ENCODE results near the gene MEF2C.
A peak's percentile ranks its signal among the peaks of the same experiment; 100 is the strongest.

The MEF2C gene

DNA sequence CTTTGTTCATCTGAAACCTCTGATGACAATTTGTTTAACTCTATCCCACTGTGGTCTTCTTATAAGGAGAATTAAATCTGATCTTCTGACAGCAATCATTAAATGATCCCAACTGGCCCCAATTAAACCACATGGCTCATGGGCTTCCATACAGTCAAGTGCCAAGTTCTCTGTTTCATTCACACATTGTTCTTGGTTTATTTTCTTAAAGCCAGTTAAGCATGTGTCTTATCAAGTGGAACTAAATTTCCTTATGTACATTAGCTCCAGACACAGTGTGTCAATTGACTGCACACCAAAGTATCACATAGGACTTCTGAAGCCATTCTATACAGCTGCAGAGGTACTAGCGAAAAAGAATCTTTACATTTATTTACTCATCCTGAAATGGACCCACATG lies 51.2 kb downstream of the MEF2C start:
- DNase-seq (ENCODE audit: low read depth), result no peak
- TF ChIP-seq CTCF (conservative IDR thresholded peaks at IDR 0.05; ENCODE audit: low read depth, low read length), result no peak
- no peak overlapping the region for H3K4me3 ChIP-seq (ENCODE audit: low read depth, low read length)

- DNase-seq (ENCODE audit: low read depth), result no peak
- no peak overlapping the region for H3K4me3 ChIP-seq (ENCODE audit: low read depth, low read length)
- no peak for TF ChIP-seq CTCF (conservative IDR thresholded peaks at IDR 0.05; ENCODE audit: low read depth, low read length)
Measured at GRCh38 chr5:88830567-88830966, 52.4 kb downstream of the MEF2C start.

DNA sequence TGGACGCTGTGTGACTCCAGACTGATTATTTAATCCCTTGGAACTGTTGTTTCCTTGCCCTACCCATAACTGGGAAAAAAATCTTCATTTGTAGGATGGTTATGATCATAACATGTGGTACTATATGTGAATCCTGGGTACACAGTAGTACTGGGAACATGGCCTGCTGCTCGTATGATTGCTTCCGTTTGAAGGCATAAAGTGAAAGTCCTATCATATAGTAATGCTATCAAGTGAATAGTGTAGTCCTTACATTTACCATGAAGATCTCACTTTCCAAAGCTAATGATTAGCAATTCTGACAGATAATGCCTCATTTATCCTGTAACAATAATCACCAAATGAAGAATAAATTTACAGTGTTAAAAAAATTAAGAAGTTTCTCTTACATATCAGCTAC lies 53.2 kb downstream of the MEF2C start:
- no peak for TF ChIP-seq CTCF (conservative IDR thresholded peaks at IDR 0.05; ENCODE audit: low read depth, low read length)
- no peak overlapping the region for H3K4me3 ChIP-seq (ENCODE audit: low read depth, low read length)
- no peak for DNase-seq (ENCODE audit: low read depth)

- H3K4me3 ChIP-seq (ENCODE audit: low read depth, low read length), result no peak overlapping the region
- peak; percentile 37 for TF ChIP-seq CTCF (conservative IDR thresholded peaks at IDR 0.05; ENCODE audit: low read depth, low read length)
- no peak for DNase-seq (ENCODE audit: low read depth)
Measured at GRCh38 chr5:88829054-88829453, 53.9 kb downstream of the MEF2C start.

DNA sequence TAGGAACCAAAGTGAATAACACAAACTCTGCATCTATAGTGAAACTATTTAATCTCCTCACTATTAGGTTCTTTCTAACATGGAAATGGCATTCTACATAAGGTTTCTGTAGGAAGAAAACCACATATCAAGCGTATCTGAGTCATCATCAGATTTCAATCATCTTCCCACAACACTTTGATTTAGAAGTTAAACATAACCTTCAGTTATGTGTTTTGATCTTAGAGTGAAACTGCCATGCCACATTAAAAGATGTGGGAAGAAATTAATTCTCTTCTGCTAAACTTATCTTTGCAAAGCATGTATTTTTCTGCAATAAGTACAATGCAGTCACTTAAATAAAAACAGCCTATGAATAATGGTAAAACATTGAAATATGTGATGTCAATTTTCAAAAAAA lies 55.0 kb downstream of the MEF2C start:
- DNase-seq (ENCODE audit: low read depth), result no peak
- H3K4me3 ChIP-seq (ENCODE audit: low read depth, low read length), result no peak overlapping the region
- no peak for TF ChIP-seq CTCF (conservative IDR thresholded peaks at IDR 0.05; ENCODE audit: low read depth, low read length)

GRCh38 chr5:88826646-88827585 lies 56.1 kb downstream of the MEF2C start:
- no peak overlapping the region for H3K4me3 ChIP-seq (ENCODE audit: low read depth, low read length)
- peak; percentile 70 for DNase-seq (ENCODE audit: low read depth)
- TF ChIP-seq CTCF (conservative IDR thresholded peaks at IDR 0.05; ENCODE audit: low read depth, low read length), result no peak
